ENCODE data around the gene PRDM5. TPM values are rescaled to one million over a fixed set of nuclear protein-coding genes. Genes with fewer than 3 reads are reported as not detected.

PRDM5 gene
- total RNA-seq, 1 experiment from 2014 or later = 5.1 TPM

- no peaks in the 10 kb centered on the region for H3K9me2 ChIP-seq (ENCODE audit: insufficient read depth)
- ChIA-PET POLR2A (no interaction called here), RAD21 (ENCODE audit: low non-redundant PET in 1 of 2, low total read pairs in 2 of 2, uncharacterized antibody in 2 of 2, unreplicated experiment in 2 of 2) (no interaction called here), CTCF (no interaction called here)
- no peaks in the 10 kb centered on the region for H3K4me1 ChIP-seq (ENCODE audit: control insufficient read depth in 1 of 2, insufficient read depth in 2 of 2, low read length in 2 of 2)
- no peak overlapping the region for H3K4me3 ChIP-seq (replicated peaks in 1 of 2; ENCODE audit: low read depth in 1 of 2, low read length in 2 of 2)
- H3K27me3 ChIP-seq (ENCODE audit: insufficient read depth, low read length) = no peaks in the 10 kb centered on the region
- no TSS peak for BruUV-seq (replicated peaks)
- ATAC-seq (no peak), DNase-seq (ENCODE audit: low read depth, low spot score) (no peak)
- intact Hi-C loops (cut with micrococcal nuclease) = loop anchor here (10.0 kb wide), 1 partner anchor 579 kb away; no protein-coding TSS in a partner anchor
- H3K36me3 ChIP-seq (ENCODE audit: control insufficient read depth in 1 of 2, insufficient read depth in 2 of 2, low read length in 2 of 2) = no peaks in the 10 kb centered on the region
- H3K4me2 ChIP-seq (ENCODE audit: low read length) = no peak overlapping the region
- TF ChIP-seq ZBTB33 (IDR thresholded peaks at IDR 0.05; ENCODE audit: extremely low read depth, insufficient replicate concordance, low read length) (no peak), ZNF274 (IDR thresholded peaks at IDR 0.05; ENCODE audit: low read depth, low read length) (no peak), TCF7L2 (IDR thresholded peaks at IDR 0.05; ENCODE audit: borderline replicate concordance, extremely low read depth, insufficient read depth, insufficient read length) (no peak), SIN3A (IDR thresholded peaks at IDR 0.05; ENCODE audit: low read depth) (no peak), CEBPB (IDR thresholded peaks at IDR 0.05; ENCODE audit: low read depth) (no peak), SP1 (IDR thresholded peaks at IDR 0.05; ENCODE audit: low read depth) (no peak), EZH2phosphoT487 (IDR thresholded peaks at IDR 0.05; ENCODE audit: borderline replicate concordance) (no peak), ZFX (IDR thresholded peaks at IDR 0.05) (no peak), FOSL1 (IDR thresholded peaks at IDR 0.05; ENCODE audit: low read depth) (no peak), REST (IDR thresholded peaks at IDR 0.05; ENCODE audit: low read depth) (no peak), JUND (IDR thresholded peaks at IDR 0.05) (no peak), EGR1 (IDR thresholded peaks at IDR 0.05; ENCODE audit: low read depth) (no peak), MAX (IDR thresholded peaks at IDR 0.05) (no peak), CTCF (IDR thresholded peaks at IDR 0.05 in 2 of 3, conservative IDR thresholded peaks at IDR 0.05 in 1 of 3; ENCODE audit: borderline replicate concordance in 1 of 3, insufficient read depth in 1 of 3, low read depth in 2 of 3, low read length in 2 of 3) (no peak), SRF (IDR thresholded peaks at IDR 0.05; ENCODE audit: low read depth) (no peak), YY1 (IDR thresholded peaks at IDR 0.05; ENCODE audit: extremely low read depth, insufficient replicate concordance, low read depth, low read length) (no peak), CBX3 (IDR thresholded peaks at IDR 0.05; ENCODE audit: low read depth) (no peak), POLR2AphosphoS5 (IDR thresholded peaks at IDR 0.05; ENCODE audit: low read depth, low read length) (no peak), EZH2 (IDR thresholded peaks at IDR 0.05) (no peak)
- no peaks in the 10 kb centered on the region for H3K9me3 ChIP-seq (ENCODE audit: control insufficient read depth in 1 of 2, insufficient read depth in 1 of 2, low read depth in 1 of 2, low read length in 2 of 2)
- H2AFZ ChIP-seq (ENCODE audit: low read depth, low read length, poor library complexity, severe bottlenecking) = no peak overlapping the region
- no peak overlapping the region for H3K27ac ChIP-seq (ENCODE audit: low read depth, low read length)
- no peak overlapping the region for H3K9ac ChIP-seq (ENCODE audit: low read length)
- no peaks in the 10 kb centered on the region for H4K20me1 ChIP-seq (ENCODE audit: insufficient read depth)
- no peaks in the 10 kb centered on the region for H3K79me2 ChIP-seq (ENCODE audit: insufficient read depth, low read length)
These were observed 196.6 kb downstream of the PRDM5 start for GRCh38 chr4:120725639-120726580.
